GM23248 (cell line): ENCODE measurements around the gene SNX9.

Experiments
- EZH2 ChIP-seq: fragments of 200-600 bp; sonication (generic); IDR thresholded peaks from 2 replicates; pipeline ENCODE4 v1.6.1; 2018; ENCODE audit warnings: antibody characterized with exemption, mild to moderate bottlenecking; ENCODE audit not compliant: insufficient read depth, poor library complexity, severe bottlenecking
- EZH2phosphoT487 ChIP-seq: fragments of 200-600 bp; sonication (generic); IDR thresholded peaks from 2 replicates; pipeline ENCODE4 v1.6.1; 2018; ENCODE audit warnings: antibody characterized with exemption, moderate library complexity, mild to moderate bottlenecking, low read depth; ENCODE audit not compliant: insufficient read depth

- TF ChIP-seq EZH2phosphoT487 (no peak), EZH2 (no peak)
Observed at GRCh38 chr6:157821342-157822033, 1.6 kb upstream of the SNX9 start.
